ENCODE data around the gene TMOD2.

TMOD2 gene

GRCh38 chr15:51828621-51829375 is 77.4 kb downstream of the TMOD2 start:
- no peak for DNase-seq

GRCh38 chr15:51829376-51830275 is 78.2 kb downstream of the TMOD2 start, which contains the start of gene TMOD3:
Gene TMOD3 (plus strand): TSS chr15:51829653. CDS start chr15:51862885, 33,232 bp downstream.
- DNase-seq: peak; percentile 90 to 92

- DNase-seq: peak in 1 of 2 donors; percentile 21
Observed at GRCh38 chr15:51830276-51830806, 78.9 kb downstream of the TMOD2 start.

GRCh38 chr15:51833772-51834171 is 82.4 kb downstream of the TMOD2 start:
- DNase-seq: no peak

- DNase-seq: no peak
Observed at GRCh38 chr15:51837792-51838251, 86.4 kb downstream of the TMOD2 start.

- no peak for DNase-seq
Observed at GRCh38 chr15:51838270-51838669, 86.9 kb downstream of the TMOD2 start.

GRCh38 chr15:51840692-51841091 is 89.3 kb downstream of the TMOD2 start:
- no peak for DNase-seq

- no peak for DNase-seq
Observed at GRCh38 chr15:51841406-51842040, 90.1 kb downstream of the TMOD2 start.

- DNase-seq: no peak
Observed at GRCh38 chr15:51842265-51842664, 90.9 kb downstream of the TMOD2 start.

- DNase-seq: no peak
Observed at GRCh38 chr15:51842852-51843737, 91.7 kb downstream of the TMOD2 start.

- DNase-seq: no peak
Observed at GRCh38 chr15:51844747-51845426, 93.5 kb downstream of the TMOD2 start.

- DNase-seq: no peak
Observed at GRCh38 chr15:51846066-51846462, 94.7 kb downstream of the TMOD2 start.

- no peak for DNase-seq
Observed at GRCh38 chr15:51846463-51847230, 95.2 kb downstream of the TMOD2 start.

GRCh38 chr15:51848811-51849210 is 97.4 kb downstream of the TMOD2 start:
- DNase-seq: no peak

GRCh38 chr15:51849860-51850259 is 98.5 kb downstream of the TMOD2 start:
- no peak for DNase-seq

- DNase-seq: no peak
Observed at GRCh38 chr15:51853998-51854397, 102.6 kb downstream of the TMOD2 start.

GRCh38 chr15:51855612-51856011 is 104.2 kb downstream of the TMOD2 start:
- no peak for DNase-seq

GRCh38 chr15:51856714-51857380 is 105.5 kb downstream of the TMOD2 start:
- no peak for DNase-seq

GRCh38 chr15:51861557-51862359 is 110.4 kb downstream of the TMOD2 start:
- peak; percentile 41 to 73 for DNase-seq

All from CD4-positive, alpha-beta T cell treated with Interferon alpha-2 for 1 hour (primary cell).